ENCODE data around the gene PERM1. TPM values are rescaled to one million over a fixed set of nuclear protein-coding genes. Genes with fewer than 3 reads are reported as not detected.
"Not testable (repeated sequence)": the region's sequence is repeated elsewhere in the genome, so short reads cannot be mapped to it uniquely, and the experiment has no call there.

Gene PERM1
- total RNA-seq, 8 experiments from 2014 or later, result 0.05 to 1.7 (median 0.20) TPM; not detected in 1

GRCh38 chr1:991275-991674 lies 9.4 kb upstream of the PERM1 start:
- WGBS, 10 experiments, result 81 to 100% (median 88%) methylated on average over 1 to 6 of the region's 6 CpGs; no CpG with 5 or more reads in 1 of the 10 experiments
- H3K4me3 ChIP-seq; in situ Hi-C loops (cut with MboI; ENCODE audit: low pct_unique_long_range_greater_than_20kb in 2 of 9, low sequenced_read_pairs in 9 of 9, unreplicated experiment in 9 of 9): not testable (repeated sequence)

GRCh38 chr1:988061-988460 lies 6.2 kb upstream of the PERM1 start:
- 16 to 93% (median 54%) methylated on average over 2 to 5 of the region's 5 CpGs; no CpG with 5 or more reads in 1 of the 10 experiments for WGBS, 10 experiments
- ATAC-seq (replicated peaks in 6 of 8), result peak in 2 of 8 experiments; percentile 89 to 90
- H3K27ac ChIP-seq; H3K4me1 ChIP-seq (replicated peaks in 1 of 2); H3K4me3 ChIP-seq; in situ Hi-C loops (cut with MboI; ENCODE audit: low pct_unique_long_range_greater_than_20kb in 2 of 9, low sequenced_read_pairs in 9 of 9, unreplicated experiment in 9 of 9): not testable (repeated sequence)

More at GRCh38 chr1:991275-991674, 9.4 kb upstream of the PERM1 start:
- ATAC-seq (replicated peaks in 6 of 8); H3K27ac ChIP-seq: not testable (repeated sequence)
- peaks cover 6 to 12% of the 10 kb centered on the region in 2 donors for H3K4me1 ChIP-seq (replicated peaks in 1 of 2)

DNA sequence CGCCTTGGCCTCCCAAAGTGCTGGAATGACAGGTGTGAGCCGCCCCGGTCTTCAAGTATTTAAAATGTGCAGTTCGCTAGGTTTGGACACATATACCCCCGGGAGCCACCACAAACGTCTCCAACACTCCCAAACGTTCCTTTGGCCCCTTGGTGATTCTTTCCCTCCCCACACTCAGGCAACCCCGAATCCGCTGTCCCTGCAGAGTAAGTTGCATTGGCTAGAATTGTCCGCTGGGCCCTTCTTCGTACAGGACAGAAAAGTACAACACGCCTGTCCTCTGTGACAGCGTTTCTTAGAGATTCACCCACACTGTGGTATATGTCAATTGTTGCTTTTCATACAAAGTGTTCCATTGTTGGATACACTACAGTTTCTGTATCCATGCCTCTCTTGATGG lies 3.2 kb upstream of the PERM1 start:
- no peak for ATAC-seq (replicated peaks in 6 of 8)
- Histone ChIP-seq H3K4me1 (replicated peaks in 1 of 2) (peaks cover 0 to 14% of the 10 kb centered on the region in 2 donors), H3K4me3 (no peak overlapping the region), H3K27ac (no peak overlapping the region)
- WGBS, 10 experiments, result 40 to 80% (median 68%) methylated on average over 1 to 13 of the region's 13 CpGs; no CpG with 5 or more reads in 2 of the 10 experiments
- in situ Hi-C loops (cut with MboI; ENCODE audit: low pct_unique_long_range_greater_than_20kb in 2 of 9, low sequenced_read_pairs in 9 of 9, unreplicated experiment in 9 of 9), result no loop called here

DNA sequence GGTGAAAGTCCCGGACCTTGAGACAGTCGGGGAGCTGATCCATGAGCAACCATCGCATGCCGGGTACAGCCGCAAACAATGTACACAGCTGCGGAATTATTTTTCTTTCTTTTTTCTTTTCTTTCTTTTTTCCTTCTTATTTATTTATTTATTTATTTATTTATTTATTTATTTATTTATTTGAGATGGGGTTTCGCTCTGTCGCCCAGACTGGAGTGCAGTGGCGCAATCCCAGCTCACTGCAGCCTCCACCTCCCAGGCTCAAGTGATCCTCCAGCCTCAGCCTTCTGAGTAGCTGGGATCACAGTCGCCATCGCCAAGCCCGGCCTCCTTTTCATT lies 2.6 kb upstream of the PERM1 start:
- WGBS, 10 experiments, result 0 to 68% (median 36%) methylated on average over 1 to 12 of the region's 12 CpGs; no CpG with 5 or more reads in 1 of the 10 experiments
- Histone ChIP-seq H3K4me3 (peak overlapping the region; percentile 9 to 21 (median 17)), H3K4me1 (replicated peaks in 1 of 2) (peaks cover 0 to 14% of the 10 kb centered on the region in 2 donors), H3K27ac (no peak overlapping the region)
- in situ Hi-C loops (cut with MboI; ENCODE audit: low pct_unique_long_range_greater_than_20kb in 2 of 9, low sequenced_read_pairs in 9 of 9, unreplicated experiment in 9 of 9), result no loop called here
- peak in 2 of 8 experiments; percentile 20 to 53 for ATAC-seq (replicated peaks in 6 of 8)

- H3K4me3 ChIP-seq, result peak overlapping the region; percentile 9 to 21 (median 17)
These were observed 2.0 kb upstream of the PERM1 start for GRCh38 chr1:983798-984475.

DNA sequence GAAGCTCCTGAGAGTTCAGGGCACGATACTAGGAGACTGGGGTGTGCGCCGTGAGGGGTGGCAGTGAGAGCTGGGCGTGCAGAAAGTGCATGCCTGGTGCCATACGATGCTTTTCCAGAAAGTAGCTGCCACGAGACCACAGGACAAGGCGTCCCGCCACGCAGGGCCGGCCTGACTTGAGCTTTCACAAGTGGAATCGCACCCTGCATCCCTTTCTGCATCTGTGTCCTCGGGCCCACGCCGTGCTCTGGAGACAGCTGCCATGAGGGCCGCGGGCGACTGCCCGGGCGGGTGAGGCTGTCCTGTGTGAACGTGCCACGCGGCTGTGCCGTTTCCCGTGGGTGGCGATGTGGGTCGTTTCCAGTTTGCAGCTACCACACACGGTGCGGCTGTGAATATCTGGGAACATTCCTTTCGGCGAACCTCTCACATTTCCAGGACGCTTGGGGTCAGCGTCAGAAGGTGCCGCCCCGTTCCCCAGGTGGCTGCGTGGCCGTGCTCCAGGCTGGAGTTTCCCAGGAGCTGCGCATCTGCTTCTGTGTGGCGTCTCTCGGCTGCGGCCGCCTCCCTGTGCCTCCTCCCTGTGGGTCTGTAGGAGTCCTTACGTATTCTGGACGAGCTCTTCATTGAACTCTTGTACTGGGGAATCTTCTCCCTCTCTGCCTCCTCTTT lies 1.0 kb upstream of the PERM1 start:
- H3K4me3 ChIP-seq, result no peak overlapping the region
- H3K4me1 ChIP-seq (replicated peaks in 1 of 2), result peaks cover 0 to 14% of the 10 kb centered on the region in 2 donors
- 25 to 93% (median 57%) methylated on average over 2 to 13 of the region's 43 CpGs; no CpG with 5 or more reads in 1 of the 10 experiments for WGBS, 10 experiments
- no peak overlapping the region for H3K27ac ChIP-seq
- ATAC-seq (replicated peaks in 6 of 8), result no peak
- in situ Hi-C loops (cut with MboI; ENCODE audit: low pct_unique_long_range_greater_than_20kb in 2 of 9, low sequenced_read_pairs in 9 of 9, unreplicated experiment in 9 of 9), result no loop called here

More at GRCh38 chr1:983798-984475, 2.0 kb upstream of the PERM1 start:
- in situ Hi-C loops (cut with MboI; ENCODE audit: low pct_unique_long_range_greater_than_20kb in 2 of 9, low sequenced_read_pairs in 9 of 9, unreplicated experiment in 9 of 9), result no loop called here
- WGBS, 10 experiments, result 0 to 23% (median 2%) methylated on average over 1 to 15 of the region's 29 CpGs; no CpG with 5 or more reads in 3 of the 10 experiments
- peaks cover 0 to 14% of the 10 kb centered on the region in 2 donors for H3K4me1 ChIP-seq (replicated peaks in 1 of 2)
- H3K27ac ChIP-seq, result no peak overlapping the region
- ATAC-seq (replicated peaks in 6 of 8), result peak; percentile 43 to 91 (median 68)

DNA sequence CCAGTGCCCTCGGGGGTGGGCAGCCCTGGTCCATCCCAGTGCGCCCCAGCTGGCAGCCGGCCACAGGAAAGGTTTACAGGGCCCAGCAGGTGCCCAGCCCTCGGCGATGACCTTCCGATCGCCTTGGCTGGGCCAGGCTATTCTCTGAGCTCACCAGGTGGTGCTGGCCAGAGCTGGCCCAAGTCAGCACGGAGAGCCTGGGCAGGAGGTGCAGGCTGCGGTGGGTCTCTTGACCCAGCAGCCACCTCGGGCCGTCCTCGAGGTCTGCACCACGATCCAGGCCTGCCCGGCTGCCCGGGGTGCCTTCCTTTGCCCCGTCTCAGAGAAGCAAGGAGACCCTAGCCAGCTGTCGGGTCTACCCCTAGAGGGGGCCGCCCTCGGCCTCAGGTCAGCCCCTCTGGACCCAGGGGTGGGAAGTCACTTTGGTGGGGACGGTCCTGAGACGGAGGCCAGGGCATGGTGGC lies 370 bp downstream of the PERM1 start:
- Histone ChIP-seq H3K27ac (no peak overlapping the region), H3K4me1 (replicated peaks in 1 of 2) (peaks cover 0 to 14% of the 10 kb centered on the region in 2 donors), H3K4me3 (no peak overlapping the region)
- in situ Hi-C loops (cut with MboI; ENCODE audit: low pct_unique_long_range_greater_than_20kb in 2 of 9, low sequenced_read_pairs in 9 of 9, unreplicated experiment in 9 of 9), result no loop called here
- peak in 1 of 8 experiments; percentile 2 for ATAC-seq (replicated peaks in 6 of 8)
- WGBS, 10 experiments, result 60 to 76% (median 65%) methylated on average over 2 to 14 of the region's 21 CpGs; no CpG with 5 or more reads in 5 of the 10 experiments

GRCh38 chr1:980602-981395 lies 1.1 kb downstream of the PERM1 start:
- in situ Hi-C loops (cut with MboI; ENCODE audit: low pct_unique_long_range_greater_than_20kb in 2 of 9, low sequenced_read_pairs in 9 of 9, unreplicated experiment in 9 of 9), result no loop called here
- peak overlapping the region in 1 of 2 donors; percentile 28 for H3K27ac ChIP-seq
- no peak overlapping the region for H3K4me3 ChIP-seq
- 20 to 94% (median 58%) methylated on average over 1 to 20 of the region's 35 CpGs; no CpG with 5 or more reads in 6 of the 10 experiments for WGBS, 10 experiments
- peaks cover 0 to 20% of the 10 kb centered on the region in 2 donors for H3K4me1 ChIP-seq (replicated peaks in 1 of 2)
- ATAC-seq (replicated peaks in 6 of 8), result peak in 7 of 8 experiments; percentile 7 to 53 (median 26)

- ATAC-seq (replicated peaks in 6 of 8), result no peak
- Histone ChIP-seq H3K4me1 (replicated peaks in 1 of 2) (peaks cover 0 to 22% of the 10 kb centered on the region in 2 donors), H3K4me3 (no peak overlapping the region), H3K27ac (no peak overlapping the region)
- in situ Hi-C loops (cut with MboI; ENCODE audit: low pct_unique_long_range_greater_than_20kb in 2 of 9, low sequenced_read_pairs in 9 of 9, unreplicated experiment in 9 of 9), result no loop called here
- WGBS, 10 experiments, result 70 to 86% (median 80%) methylated on average over 2 to 4 of the region's 13 CpGs; no CpG with 5 or more reads in 7 of the 10 experiments
These were observed 1.7 kb downstream of the PERM1 start for GRCh38 chr1:980137-980571.

DNA sequence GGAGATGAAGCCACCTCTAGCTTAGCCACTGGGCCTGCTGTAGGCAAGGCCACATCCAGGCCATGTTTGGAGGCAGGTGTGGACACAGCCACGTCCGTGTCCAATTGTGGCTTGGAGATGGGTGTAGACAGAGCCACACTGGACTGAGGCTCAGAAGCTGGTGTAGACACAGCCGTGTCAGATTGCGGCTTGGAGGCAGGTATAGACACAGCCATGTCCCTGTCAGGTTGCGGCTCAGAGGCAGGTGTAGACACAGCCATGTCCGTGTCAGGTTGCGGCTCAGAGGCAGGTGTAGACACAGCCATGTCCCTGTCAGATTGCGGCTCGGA lies 2.2 kb downstream of the PERM1 start:
- H3K4me1 ChIP-seq (replicated peaks in 1 of 2), result peaks cover 0 to 22% of the 10 kb centered on the region in 2 donors
- H3K4me3 ChIP-seq, result no peak overlapping the region
- 47 to 88% (median 77%) methylated on average over 2 to 9 of the region's 9 CpGs; no CpG with 5 or more reads in 5 of the 10 experiments for WGBS, 10 experiments
- H3K27ac ChIP-seq, result no peak overlapping the region
- no peak for ATAC-seq (replicated peaks in 6 of 8)
- in situ Hi-C loops (cut with MboI; ENCODE audit: low pct_unique_long_range_greater_than_20kb in 2 of 9, low sequenced_read_pairs in 9 of 9, unreplicated experiment in 9 of 9), result no loop called here

DNA sequence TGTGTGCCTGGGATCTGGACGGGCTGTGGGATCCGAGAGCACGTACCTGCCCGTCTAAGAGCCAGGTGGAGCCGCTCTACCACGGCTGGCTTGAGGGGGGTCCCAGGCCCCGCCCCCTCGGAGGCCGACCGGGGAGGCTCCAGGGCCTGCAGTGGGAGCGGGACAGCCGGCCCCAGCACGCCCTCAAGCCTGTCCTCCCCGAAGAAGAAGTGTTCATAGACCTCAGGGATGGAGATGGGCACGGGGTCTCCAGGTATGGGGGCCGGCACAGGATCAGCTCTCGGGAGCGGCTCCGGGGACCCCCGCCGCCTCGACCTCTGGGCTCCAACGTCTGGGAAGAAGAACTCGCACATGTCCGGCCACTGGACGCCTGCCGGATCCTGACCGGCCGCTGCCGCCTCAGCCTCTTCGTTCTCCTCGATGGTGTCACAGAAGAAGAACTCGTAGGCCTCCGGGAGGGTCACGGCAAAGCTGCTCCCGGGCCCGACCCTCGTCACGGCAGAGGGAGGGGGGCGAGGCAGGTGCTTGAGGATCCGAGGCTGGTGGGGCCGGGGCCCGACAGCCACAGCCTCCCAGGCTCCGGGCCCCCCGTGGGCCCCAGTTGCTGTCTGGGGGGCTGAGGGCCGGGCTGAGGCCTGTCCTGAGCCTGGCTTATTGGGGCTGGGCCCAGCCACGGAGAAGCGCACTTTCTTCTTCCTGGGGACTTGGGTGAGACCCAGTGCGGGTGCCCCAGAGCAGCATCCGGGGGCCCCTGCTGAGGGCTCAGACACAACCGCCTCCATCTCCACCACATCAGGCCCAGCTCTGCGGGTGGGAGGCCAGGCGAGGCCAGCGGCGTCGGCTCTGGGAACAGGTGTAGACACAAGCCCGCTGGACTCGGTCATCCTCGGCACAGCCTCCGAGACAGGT lies 2.8 kb downstream of the PERM1 start:
- Histone ChIP-seq H3K4me3 (no peak overlapping the region), H3K4me1 (replicated peaks in 1 of 2) (peaks cover 0 to 19% of the 10 kb centered on the region in 2 donors), H3K27ac (no peak overlapping the region)
- in situ Hi-C loops (cut with MboI; ENCODE audit: low pct_unique_long_range_greater_than_20kb in 2 of 9, low sequenced_read_pairs in 9 of 9, unreplicated experiment in 9 of 9), result no loop called here
- WGBS, 10 experiments, result 72 to 86% (median 80%) methylated on average over 3 to 13 of the region's 60 CpGs; no CpG with 5 or more reads in 5 of the 10 experiments
- ATAC-seq (replicated peaks in 6 of 8), result peak in 1 of 8 experiments; percentile 1
